Endothelial cell of umbilical vein (primary cell): Measurements from ENCODE around the gene KRTAP10-7.

ENCODE experiments used
- CTCF ChIP-seq, 2 donors: IDR thresholded peaks; 1 replicate in 1 of 2; 2 replicates in 1 of 2; pipeline ENCODE4 v1.5.1; 2011; ENCODE audit warnings: low read length in 2 of 2, mild to moderate bottlenecking in 2 of 2, moderate library complexity in 2 of 2, control low read depth in 1 of 2, inconsistent platforms in 1 of 2, low read depth in 1 of 2; ENCODE audit not compliant: insufficient read depth in 1 of 2; ENCODE audit errors: extremely low read depth in 1 of 2
- EZH2 ChIP-seq: IDR thresholded peaks from 2 replicates; pipeline ENCODE4 v1.6.1; 2012; ENCODE audit warnings: borderline replicate concordance, low read depth, mild to moderate bottlenecking, moderate library complexity, low read length, inconsistent platforms; ENCODE audit not compliant: severe bottlenecking
- POLR2A ChIP-seq: IDR thresholded peaks from 2 replicates; pipeline ENCODE4 v1.6.1; 2012; ENCODE audit warnings: low read depth, mild to moderate bottlenecking, control low read depth, low read length

GRCh38 chr21:44617071-44617501, 16.7 kb downstream of the KRTAP10-7 start:
- no peak for TF ChIP-seq CTCF (IDR thresholded peaks at IDR 0.05; ENCODE audit: extremely low read depth in 1 of 2, insufficient read depth in 1 of 2, low read depth in 1 of 2, low read length in 2 of 2)
- no peak for TF ChIP-seq POLR2A
- TF ChIP-seq EZH2 = no peak
